NCI-H2227 (cell line): ENCODE measurements around the gene KIF4B.
"Not testable (repeated sequence)": the region's sequence is repeated elsewhere in the genome, so short reads cannot be mapped to it uniquely, and the experiment has no call there.

Experiments
- DNase-seq: peaks from one replicate; lab custom pipeline; 2025; ENCODE audit not compliant: unreplicated experiment; lab: John Stamatoyannopoulos, UW

The KIF4B gene

GRCh38 chr5:155013526-155013925 is at the start of gene KIF4B:
TSS of gene KIF4B (plus strand) at chr5:155013755. CDS start at chr5:155013860, 105 bp downstream.
- DNase-seq: no peak

GRCh38 chr5:154966081-154966841 is 47.3 kb upstream of the KIF4B start:
- DNase-seq: no peak

- no peak for DNase-seq
These were observed 46.7 kb upstream of the KIF4B start for GRCh38 chr5:154966874-154967273.

GRCh38 chr5:154967421-154968024 is 46.0 kb upstream of the KIF4B start:
- DNase-seq: peak; percentile 1

- no peak for DNase-seq
These were observed 44.6 kb upstream of the KIF4B start for GRCh38 chr5:154968953-154969352.

GRCh38 chr5:154970759-154971158 is 42.8 kb upstream of the KIF4B start:
- DNase-seq: no peak

- DNase-seq: no peak
These were observed 42.1 kb upstream of the KIF4B start for GRCh38 chr5:154971501-154971900.

GRCh38 chr5:154972476-154973080 is 41.0 kb upstream of the KIF4B start:
- peak; percentile 66 for DNase-seq

- DNase-seq: not testable (repeated sequence)
These were observed 37.5 kb upstream of the KIF4B start for GRCh38 chr5:154976082-154976481.

- DNase-seq: no peak
These were observed 36.1 kb upstream of the KIF4B start for GRCh38 chr5:154977409-154977808.

GRCh38 chr5:154978294-154978693 is 35.3 kb upstream of the KIF4B start:
- DNase-seq: not testable (repeated sequence)

GRCh38 chr5:154984946-154985516 is 28.5 kb upstream of the KIF4B start:
- DNase-seq: peak; percentile 7

- no peak for DNase-seq
These were observed 27.4 kb upstream of the KIF4B start for GRCh38 chr5:154986151-154986550.

- DNase-seq: no peak
These were observed 23.9 kb upstream of the KIF4B start for GRCh38 chr5:154989626-154990025.

GRCh38 chr5:154993461-154993860 is 20.1 kb upstream of the KIF4B start:
- DNase-seq: no peak

GRCh38 chr5:154995679-154996078 is 17.9 kb upstream of the KIF4B start:
- DNase-seq: no peak

- DNase-seq: no peak
These were observed 15.8 kb upstream of the KIF4B start for GRCh38 chr5:154997746-154998145.

GRCh38 chr5:154999865-155000264 is 13.7 kb upstream of the KIF4B start:
- no peak for DNase-seq

- DNase-seq: no peak
These were observed 12.0 kb upstream of the KIF4B start for GRCh38 chr5:155001523-155001922.

GRCh38 chr5:155002722-155003121 is 10.8 kb upstream of the KIF4B start:
- DNase-seq: not testable (repeated sequence)

- no peak for DNase-seq
These were observed 9.3 kb upstream of the KIF4B start for GRCh38 chr5:155004138-155004744.
